Dendritic cell treated with granulocyte-macrophage colony-stimulating factor and Interleukin-4, amounts not matched to agents 40 ng/mL and 50 ng/mL, for 4 days (primary cell): ENCODE data around the gene MIB1.
"Not testable (repeated sequence)": the region's sequence is repeated elsewhere in the genome, so short reads cannot be mapped to it uniquely, and the experiment has no call there.

ENCODE experiments used
- H3K27ac Mint-ChIP-seq: one replicate; pipeline ENCODE4 v1.8.0; 2022; ENCODE audit warnings: mild to moderate bottlenecking, mixed read lengths
- H3K27me3 Mint-ChIP-seq: one replicate; pipeline ENCODE4 v1.8.0; 2022; ENCODE audit warnings: mild to moderate bottlenecking, mixed read lengths
- H3K36me3 Mint-ChIP-seq: one replicate; pipeline ENCODE4 v1.8.0; 2022; ENCODE audit warnings: low read depth, mixed read lengths
- H3K4me1 Mint-ChIP-seq: one replicate; pipeline ENCODE4 v1.8.0; 2022; ENCODE audit warnings: low read depth, mixed read lengths
- H3K4me3 Mint-ChIP-seq: one replicate; pipeline ENCODE4 v1.8.0; 2022; ENCODE audit warnings: mild to moderate bottlenecking, moderate library complexity, mixed read lengths
- H3K9me3 Mint-ChIP-seq: one replicate; pipeline ENCODE4 v1.8.0; 2022; ENCODE audit warnings: mixed read lengths
- intact Hi-C: fragments of 100-400 bp; cut with micrococcal nuclease; formaldehyde crosslinking; loops from one replicate; pipeline ENCODE4 v1.15.0; 2022

Gene MIB1

DNA sequence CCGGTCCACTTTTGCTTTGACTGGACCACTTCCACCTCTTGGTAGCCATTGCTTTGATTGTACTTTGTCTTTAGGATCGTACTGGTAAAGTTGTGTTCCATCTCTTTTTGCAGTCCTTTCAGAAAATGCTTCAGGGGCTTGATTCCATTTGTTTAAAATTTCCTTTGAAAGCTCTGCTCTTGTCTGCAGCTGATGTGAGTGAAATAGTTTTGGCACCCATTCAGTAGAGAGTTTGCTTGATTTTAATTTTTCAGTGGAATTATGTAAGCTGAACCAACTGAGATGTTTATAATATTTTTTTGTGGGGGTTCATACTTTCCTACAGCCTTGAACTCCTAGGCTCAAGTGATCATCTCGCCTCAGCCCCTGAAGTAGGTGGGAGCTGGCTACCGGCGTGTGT, 7.6 kb upstream of the MIB1 start:
- Mint-ChIP-seq H3K9me3 (peaks cover 11% of the 10 kb centered on the region), H3K27me3 (no peaks in the 10 kb centered on the region), H3K4me3 (no peak overlapping the region), H3K36me3 (no peaks in the 10 kb centered on the region), H3K27ac (no peak overlapping the region), H3K4me1 (no peaks in the 10 kb centered on the region)
- intact Hi-C loops: no loop called here

DNA sequence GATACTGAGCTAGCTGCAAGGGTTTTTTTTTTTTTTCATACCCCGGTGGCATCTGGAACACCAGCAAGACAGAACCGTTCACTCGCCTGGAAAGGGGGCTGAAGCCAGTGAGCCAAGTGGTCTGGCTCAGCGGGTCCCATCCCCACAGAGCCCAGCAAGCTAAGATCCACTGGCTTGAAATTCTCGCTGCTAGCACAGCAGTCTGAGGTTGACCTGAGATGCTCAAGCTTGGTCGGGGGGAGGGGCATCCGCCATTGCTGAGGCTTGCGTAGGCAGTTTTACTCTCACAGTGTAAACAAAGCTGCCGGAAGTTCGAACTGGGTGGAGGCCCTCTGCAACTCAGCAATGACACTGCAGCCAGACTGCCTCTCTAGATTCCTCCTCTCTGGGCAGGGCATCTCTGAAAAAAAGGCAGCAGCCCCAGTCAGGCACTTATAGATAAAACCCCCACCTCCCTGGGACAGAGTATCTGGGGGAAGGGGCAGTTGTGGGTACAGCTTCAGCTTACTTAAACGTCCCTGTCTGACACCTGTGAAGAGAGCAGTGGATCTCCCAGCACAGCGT, 5.1 kb upstream of the MIB1 start:
- peaks cover 1% of the 10 kb centered on the region for H3K36me3 Mint-ChIP-seq
- H3K9me3 Mint-ChIP-seq: peaks cover 11% of the 10 kb centered on the region
- peaks cover 7% of the 10 kb centered on the region for H3K4me1 Mint-ChIP-seq
- intact Hi-C loops: no loop called here
- no peak overlapping the region for H3K4me3 Mint-ChIP-seq
- H3K27ac Mint-ChIP-seq: no peak overlapping the region
- no peaks in the 10 kb centered on the region for H3K27me3 Mint-ChIP-seq

DNA sequence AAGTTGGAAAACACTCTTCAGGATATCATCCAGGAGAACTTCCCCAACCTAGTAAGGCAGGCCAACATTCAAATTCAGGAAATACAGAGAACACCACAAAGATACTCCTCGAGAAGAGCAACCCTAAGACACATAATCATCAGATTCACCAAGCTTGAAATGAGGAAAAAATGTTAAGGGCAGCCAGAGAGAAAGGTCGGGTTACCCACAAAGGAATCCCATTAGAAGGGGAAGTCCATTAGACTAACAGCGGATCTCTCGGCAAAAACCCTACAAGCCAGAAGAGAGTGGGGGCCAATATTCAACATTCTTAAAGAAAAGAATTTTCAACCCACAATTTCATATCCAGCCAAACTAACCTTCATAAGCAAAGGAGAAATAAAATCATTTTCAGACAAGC, 3.7 kb upstream of the MIB1 start:
- H3K27me3 Mint-ChIP-seq, H3K27ac Mint-ChIP-seq, H3K4me3 Mint-ChIP-seq, intact Hi-C loops: not testable (repeated sequence)
- Mint-ChIP-seq H3K4me1 (peaks cover 12% of the 10 kb centered on the region), H3K36me3 (peaks cover 10% of the 10 kb centered on the region), H3K9me3 (peaks cover 11% of the 10 kb centered on the region)

DNA sequence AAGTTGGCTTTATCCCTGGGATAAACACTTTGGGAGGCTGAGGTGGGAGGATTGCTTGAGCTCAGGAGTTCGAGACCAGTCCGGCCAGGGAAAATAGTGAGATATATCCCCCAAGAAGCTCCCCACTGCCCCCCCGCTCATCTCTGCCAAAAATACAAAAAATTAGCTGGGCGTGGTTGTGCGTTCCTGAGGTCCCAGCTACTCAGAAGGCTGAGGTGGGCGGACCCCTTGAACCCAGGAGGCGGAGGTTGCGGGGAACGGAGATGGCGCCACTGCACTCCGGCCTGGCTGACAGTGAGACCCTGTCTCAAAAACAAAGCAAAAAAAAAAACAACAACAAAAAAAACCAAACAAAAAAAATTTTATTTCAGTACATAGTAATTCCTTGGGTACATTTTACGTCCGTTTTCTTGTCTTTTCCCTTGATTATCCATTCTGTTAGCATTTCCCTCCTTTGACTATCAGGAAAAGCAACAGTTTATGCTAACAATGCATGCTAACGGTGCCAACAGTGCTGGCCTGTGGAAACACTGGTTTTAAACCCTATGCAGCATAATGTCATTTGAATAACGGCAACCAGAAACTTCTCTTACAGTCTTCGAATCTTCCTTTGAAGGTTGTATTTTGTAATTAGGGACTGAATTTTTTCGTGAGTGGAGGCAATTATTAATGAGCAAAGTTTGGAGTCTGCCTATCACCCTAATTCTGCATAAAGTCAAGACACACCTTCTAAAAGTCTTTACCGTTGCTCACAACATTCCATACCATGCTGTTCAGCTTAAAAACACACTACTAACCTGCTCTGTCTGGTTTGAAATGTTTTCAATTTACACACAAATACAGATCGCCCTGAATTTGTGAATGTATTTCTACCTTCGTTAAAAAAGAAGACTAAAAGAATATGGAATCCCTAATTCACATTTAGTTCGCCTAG, 721 bp upstream of the MIB1 start:
- Mint-ChIP-seq H3K36me3 (peaks cover 10% of the 10 kb centered on the region), H3K27me3 (no peaks in the 10 kb centered on the region), H3K4me3 (peak overlapping the region; percentile 91), H3K4me1 (peaks cover 25% of the 10 kb centered on the region), H3K9me3 (peaks cover 11% of the 10 kb centered on the region), H3K27ac (peak overlapping the region; percentile 94)
- intact Hi-C loops: loop anchor here (1.0 to 2.0 kb wide), 2 partner anchors 36 to 139 kb away; partner anchors contain the start of genes ABHD3 and ESCO1

DNA sequence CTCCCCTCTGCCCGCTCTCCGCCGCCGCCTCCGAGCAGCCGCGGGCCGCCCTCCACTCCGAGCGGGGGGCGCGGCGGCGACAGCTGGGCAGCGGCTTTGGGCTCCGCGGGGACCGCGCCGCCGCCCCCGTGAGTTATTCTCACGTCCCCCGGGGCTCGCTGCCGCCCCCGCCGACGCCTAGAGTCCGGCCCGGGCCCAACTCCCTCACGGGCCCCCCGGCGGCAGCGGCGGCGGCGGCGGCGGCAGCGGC, 645 bp downstream of the MIB1 start:
- H3K9me3 Mint-ChIP-seq: peaks cover 8% of the 10 kb centered on the region
- H3K36me3 Mint-ChIP-seq: peaks cover 10% of the 10 kb centered on the region
- H3K27ac Mint-ChIP-seq: peak overlapping the region; percentile 81
- H3K4me1 Mint-ChIP-seq: peaks cover 25% of the 10 kb centered on the region
- no peaks in the 10 kb centered on the region for H3K27me3 Mint-ChIP-seq
- peak overlapping the region; percentile 91 for H3K4me3 Mint-ChIP-seq
- intact Hi-C loops: loop anchor here (2.0 kb wide), 1 partner anchor 140 kb away; the partner anchor contains the start of gene ESCO1

DNA sequence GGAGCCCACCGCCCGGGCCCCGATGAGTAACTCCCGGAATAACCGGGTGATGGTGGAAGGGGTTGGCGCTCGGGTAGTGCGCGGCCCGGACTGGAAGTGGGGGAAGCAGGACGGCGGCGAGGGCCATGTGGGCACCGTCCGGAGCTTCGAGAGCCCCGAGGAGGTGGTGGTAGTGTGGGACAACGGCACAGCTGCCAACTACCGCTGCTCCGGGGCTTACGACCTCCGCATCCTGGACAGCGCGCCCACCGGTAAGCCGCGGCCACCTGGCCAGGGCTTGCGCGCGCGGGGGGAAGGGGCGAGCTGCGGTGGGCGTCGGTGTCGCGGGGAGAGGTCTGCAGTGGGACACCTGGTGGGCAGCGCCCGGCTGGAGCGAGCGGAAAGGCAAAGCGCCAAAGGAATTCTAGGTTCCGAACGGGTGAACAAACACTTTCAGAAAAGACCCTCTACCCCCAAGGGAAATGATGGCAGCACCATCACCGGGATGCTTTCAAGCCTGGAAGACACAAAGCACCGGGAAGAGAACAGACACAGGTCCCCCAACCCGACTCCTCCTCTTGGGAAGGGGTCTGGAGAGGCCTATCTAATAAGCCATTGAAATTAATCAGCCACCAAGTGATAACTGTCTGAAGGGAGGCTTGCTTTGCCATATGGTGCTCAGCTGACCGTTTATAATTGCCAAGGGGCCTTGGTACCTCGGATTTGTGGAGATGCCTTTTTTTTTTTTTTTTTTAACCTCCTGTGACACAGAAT, 1.1 kb downstream of the MIB1 start:
- Mint-ChIP-seq H3K4me3 (peak overlapping the region; percentile 87), H3K27ac (peak overlapping the region; percentile 81), H3K4me1 (peaks cover 25% of the 10 kb centered on the region), H3K36me3 (peaks cover 10% of the 10 kb centered on the region), H3K9me3 (peaks cover 3% of the 10 kb centered on the region), H3K27me3 (no peaks in the 10 kb centered on the region)
- intact Hi-C loops: loop anchor here (2.0 kb wide), 1 partner anchor 141 kb away; the partner anchor contains the start of gene ESCO1

DNA sequence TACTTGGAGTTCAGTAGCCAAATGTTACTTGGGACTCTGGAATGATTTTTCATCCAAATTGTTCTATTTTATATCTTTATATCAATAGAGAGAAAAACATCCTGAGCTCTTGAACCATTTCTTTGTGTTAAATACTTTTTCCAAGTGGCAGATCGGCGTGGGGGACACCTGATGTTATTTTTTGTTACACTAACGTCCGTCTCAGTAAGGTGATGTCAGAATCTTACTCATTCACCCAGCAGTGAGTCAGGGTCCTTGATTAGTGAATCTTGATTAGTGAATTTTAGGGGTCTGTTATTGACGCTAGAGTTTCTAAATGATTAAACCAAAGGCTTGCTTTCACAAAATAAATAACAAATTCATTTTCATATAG, 1.7 kb downstream of the MIB1 start:
- H3K9me3 Mint-ChIP-seq: no peaks in the 10 kb centered on the region
- H3K36me3 Mint-ChIP-seq: peaks cover 10% of the 10 kb centered on the region
- peaks cover 25% of the 10 kb centered on the region for H3K4me1 Mint-ChIP-seq
- no peaks in the 10 kb centered on the region for H3K27me3 Mint-ChIP-seq
- intact Hi-C loops: no loop called here
- H3K4me3 Mint-ChIP-seq: no peak overlapping the region
- H3K27ac Mint-ChIP-seq: no peak overlapping the region

DNA sequence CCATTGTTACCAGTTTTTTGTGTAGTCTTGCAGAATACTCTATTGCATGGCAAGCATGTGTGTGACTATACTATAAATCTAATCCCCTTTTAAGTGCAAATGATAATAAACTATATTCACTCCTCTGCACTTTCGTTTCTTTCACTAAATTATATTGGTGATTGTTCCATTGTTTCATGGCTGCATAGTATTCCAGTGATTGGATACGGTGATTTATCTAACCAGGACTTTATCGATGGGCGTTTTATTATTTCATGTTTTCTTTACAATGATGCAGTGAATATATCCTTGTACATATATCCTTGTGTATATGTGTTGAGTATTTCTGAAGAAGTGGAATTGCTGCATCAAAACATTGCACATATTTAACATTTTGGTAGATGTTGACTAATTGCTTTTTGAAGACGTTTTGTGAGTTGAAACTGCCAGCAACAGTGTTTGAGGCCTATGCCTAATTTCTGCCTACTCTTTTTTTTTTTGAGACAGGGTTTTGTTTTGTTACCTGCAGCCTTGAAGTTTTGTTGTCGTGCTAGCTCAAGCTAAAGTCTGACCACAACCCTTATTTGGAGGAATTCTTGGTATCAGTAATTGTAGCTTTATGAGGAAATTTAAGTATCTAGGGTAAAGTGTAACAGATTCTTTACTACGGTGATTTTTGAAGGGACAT, 2.7 kb downstream of the MIB1 start:
- intact Hi-C loops: no loop called here
- Mint-ChIP-seq H3K27ac (no peak overlapping the region), H3K4me1 (peaks cover 34% of the 10 kb centered on the region), H3K27me3 (no peaks in the 10 kb centered on the region), H3K36me3 (peaks cover 10% of the 10 kb centered on the region), H3K4me3 (peak overlapping the region; percentile 2), H3K9me3 (no peaks in the 10 kb centered on the region)

DNA sequence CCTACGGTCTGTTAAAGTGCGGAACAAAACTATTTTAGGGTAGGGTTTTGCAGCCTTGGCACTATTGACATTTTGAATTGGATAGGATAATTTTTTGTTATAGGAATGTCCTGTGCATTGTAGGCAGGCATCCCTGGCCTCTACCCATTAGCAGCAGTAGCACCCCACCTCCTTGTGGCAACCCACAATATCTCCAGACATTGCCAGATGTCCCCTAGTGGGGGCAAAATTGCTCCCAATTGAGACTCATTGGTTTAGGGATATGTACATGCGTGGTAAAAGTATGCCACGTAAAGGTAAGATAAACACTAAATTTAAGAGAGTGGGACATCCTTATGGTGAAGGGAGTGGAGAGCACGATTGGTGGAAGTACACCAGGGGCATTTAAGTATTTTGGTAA, 4.6 kb downstream of the MIB1 start:
- Mint-ChIP-seq H3K4me3 (no peak overlapping the region), H3K27me3 (no peaks in the 10 kb centered on the region), H3K27ac (no peak overlapping the region), H3K9me3 (no peaks in the 10 kb centered on the region), H3K4me1 (peaks cover 31% of the 10 kb centered on the region), H3K36me3 (peaks cover 10% of the 10 kb centered on the region)
- intact Hi-C loops: no loop called here

DNA sequence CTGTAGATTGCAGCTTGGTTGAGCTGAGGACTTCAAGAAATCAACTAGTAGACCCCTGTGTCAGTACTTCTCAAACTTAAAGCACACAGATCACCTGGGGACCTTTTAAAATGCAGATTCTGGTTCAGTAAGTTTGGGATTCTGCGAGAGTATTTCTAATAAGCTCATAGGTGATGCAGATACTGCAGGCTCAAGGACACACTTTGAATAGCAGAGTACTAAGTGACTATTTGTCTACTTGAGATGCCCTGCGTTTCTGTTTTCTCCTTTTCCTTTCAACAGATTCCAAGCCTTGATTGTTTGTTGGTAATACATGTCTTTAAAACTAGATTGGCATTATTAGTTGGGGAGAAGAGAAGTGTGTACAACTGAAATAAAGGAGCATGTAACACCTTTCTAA, 6.7 kb downstream of the MIB1 start:
- peaks cover 23% of the 10 kb centered on the region for H3K4me1 Mint-ChIP-seq
- no peaks in the 10 kb centered on the region for H3K27me3 Mint-ChIP-seq
- intact Hi-C loops: no loop called here
- no peaks in the 10 kb centered on the region for H3K36me3 Mint-ChIP-seq
- no peak overlapping the region for H3K4me3 Mint-ChIP-seq
- no peaks in the 10 kb centered on the region for H3K9me3 Mint-ChIP-seq
- H3K27ac Mint-ChIP-seq: no peak overlapping the region

DNA sequence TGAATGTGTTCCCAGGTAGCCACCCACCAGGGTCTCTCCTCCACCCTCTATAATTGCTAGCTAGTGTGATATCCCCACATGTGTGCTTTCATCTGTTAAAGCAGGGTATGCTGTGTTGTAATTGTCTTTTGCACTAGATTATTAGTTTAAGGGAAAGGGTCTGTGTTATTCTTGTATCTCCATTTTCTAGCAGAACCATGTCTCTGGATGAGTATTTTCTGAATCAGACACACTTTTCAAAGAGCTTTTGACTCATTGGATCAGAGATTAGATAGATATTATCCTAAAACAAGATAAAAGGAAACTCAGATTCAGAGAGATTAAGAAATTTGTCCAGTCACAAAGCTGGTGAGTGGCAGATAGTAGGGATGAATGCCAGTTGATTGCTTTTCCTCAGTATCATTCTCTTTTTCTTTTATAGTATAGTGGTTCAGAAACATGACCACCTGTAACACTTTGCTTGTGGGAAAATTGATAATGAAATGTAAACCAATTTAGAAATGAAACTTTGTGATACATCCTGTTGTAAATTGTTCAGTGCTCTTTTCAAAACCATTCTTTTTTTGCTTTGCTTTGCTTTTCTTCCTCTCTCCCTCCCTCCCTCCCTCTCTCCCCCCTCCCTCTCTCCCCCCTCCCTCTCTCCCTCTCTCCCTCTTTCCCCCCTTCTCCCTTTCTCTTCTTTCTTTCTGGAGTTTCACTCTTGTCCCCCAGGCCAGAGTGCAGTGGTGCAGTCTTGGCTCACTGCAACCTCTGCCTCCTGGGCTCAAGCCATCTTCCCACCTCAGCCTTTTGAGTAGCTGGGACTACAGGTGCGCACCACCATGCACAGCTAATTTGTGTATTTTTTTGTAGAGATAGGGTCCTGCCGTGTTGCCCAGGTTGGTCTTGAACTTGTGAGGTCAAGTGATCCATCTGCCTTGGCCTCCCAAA, 7.4 kb downstream of the MIB1 start:
- intact Hi-C loops: no loop called here
- H3K4me1 Mint-ChIP-seq: peaks cover 18% of the 10 kb centered on the region
- H3K27me3 Mint-ChIP-seq: no peaks in the 10 kb centered on the region
- no peak overlapping the region for H3K4me3 Mint-ChIP-seq
- H3K9me3 Mint-ChIP-seq: no peaks in the 10 kb centered on the region
- H3K36me3 Mint-ChIP-seq: no peaks in the 10 kb centered on the region
- no peak overlapping the region for H3K27ac Mint-ChIP-seq

DNA sequence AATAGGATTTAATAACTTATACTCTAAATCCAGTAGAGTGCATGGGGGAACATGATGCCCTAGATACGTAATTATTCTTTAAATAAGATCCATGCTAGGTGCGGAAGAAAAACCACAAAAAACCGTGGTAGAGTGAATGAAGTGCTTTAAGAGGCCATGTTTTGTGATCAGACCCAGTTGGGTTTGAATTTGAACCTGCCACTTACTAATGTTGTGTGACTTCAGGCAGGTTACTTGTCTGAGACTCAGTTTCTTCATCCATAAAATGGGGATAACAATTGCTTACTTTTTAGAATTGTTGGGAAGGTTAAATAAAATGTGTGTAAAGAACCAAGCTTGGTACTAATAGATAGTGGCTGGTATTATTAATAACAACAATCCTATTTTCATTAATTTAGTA, 17.2 kb downstream of the MIB1 start:
- H3K27ac Mint-ChIP-seq: no peak overlapping the region
- no peaks in the 10 kb centered on the region for H3K9me3 Mint-ChIP-seq
- no peaks in the 10 kb centered on the region for H3K27me3 Mint-ChIP-seq
- peaks cover 11% of the 10 kb centered on the region for H3K4me1 Mint-ChIP-seq
- no peaks in the 10 kb centered on the region for H3K36me3 Mint-ChIP-seq
- intact Hi-C loops: no loop called here
- no peak overlapping the region for H3K4me3 Mint-ChIP-seq

DNA sequence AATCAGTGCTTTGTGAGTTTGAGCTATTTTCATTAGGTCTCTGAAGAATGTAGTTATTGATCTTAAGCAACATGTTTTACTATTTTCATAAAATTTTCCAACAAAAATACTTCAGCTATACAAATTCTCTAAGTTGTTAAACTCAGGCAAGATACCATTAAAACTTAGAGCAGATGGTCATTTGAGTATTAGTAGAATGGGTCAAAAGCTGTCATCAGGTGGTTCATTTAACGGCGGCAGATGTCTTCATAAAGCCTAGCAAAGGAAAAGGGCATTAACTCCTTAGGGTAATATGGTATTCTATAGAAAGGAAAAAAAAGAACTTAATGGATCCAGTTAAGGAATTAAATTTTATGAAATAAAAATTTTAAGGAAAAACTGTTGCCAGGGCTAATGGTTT, 19.2 kb downstream of the MIB1 start:
- Mint-ChIP-seq H3K9me3 (no peaks in the 10 kb centered on the region), H3K27ac (no peak overlapping the region), H3K4me3 (no peak overlapping the region), H3K4me1 (peaks cover 19% of the 10 kb centered on the region), H3K36me3 (no peaks in the 10 kb centered on the region), H3K27me3 (no peaks in the 10 kb centered on the region)
- intact Hi-C loops: no loop called here
